SK-N-SH treated with all-trans-retinoic acid at 6 μM for 48 hours (cell line): ENCODE results near the gene SARNP.

Experiments used
- ATAC-seq: fragments of 200-7000 bp; cut with Tn5 transposase; 3 replicates; pipeline ENCODE4 v1.9.1; 2020; ENCODE audit warnings: mild to moderate bottlenecking, moderate library complexity
- ARNTL ChIP-seq: fragments of 450-650 bp; formaldehyde crosslinking; IDR thresholded peaks from 2 replicates; pipeline ENCODE4 v1.5.0; 2020; ENCODE audit warnings: low read depth, mild to moderate bottlenecking, moderate library complexity, borderline replicate concordance
- BACH2 ChIP-seq: fragments of 250-450 bp; sonication (Bioruptor Pico); IDR thresholded peaks from 2 replicates; pipeline ENCODE4 v1.9.0; 2021; ENCODE audit warnings: mild to moderate bottlenecking, borderline replicate concordance
- CSDC2 ChIP-seq: fragments of 250-450 bp; sonication (Bioruptor Pico); IDR thresholded peaks from 2 replicates; pipeline ENCODE4 v1.5.0; 2020; ENCODE audit warnings: mild to moderate bottlenecking, moderate library complexity
- CSRNP3 ChIP-seq: fragments of 250-450 bp; sonication (Bioruptor Pico); IDR thresholded peaks from 2 replicates; pipeline ENCODE4 v1.5.1; 2021; ENCODE audit warnings: mild to moderate bottlenecking, moderate library complexity
- ESRRG ChIP-seq: fragments of 250-450 bp; sonication (Bioruptor Pico); IDR thresholded peaks from 2 replicates; pipeline ENCODE4 v1.6.1; 2021; ENCODE audit warnings: mild to moderate bottlenecking
- GLIS3 ChIP-seq: fragments of 250-450 bp; sonication (Bioruptor Pico); IDR thresholded peaks from 2 replicates; pipeline ENCODE4 v1.5.0; 2020; ENCODE audit warnings: mild to moderate bottlenecking, moderate library complexity
- ISL1 ChIP-seq: fragments of 250-450 bp; sonication (Bioruptor Pico); IDR thresholded peaks from 2 replicates; pipeline ENCODE4 v2.1.2; 2022; ENCODE audit warnings: mild to moderate bottlenecking, moderate library complexity
- OSR1 ChIP-seq: fragments of 250-450 bp; sonication (Bioruptor Pico); IDR thresholded peaks from 2 replicates; pipeline ENCODE4 v1.8.0; 2022; ENCODE audit warnings: moderate library complexity, mild to moderate bottlenecking, inconsistent platforms
- PATZ1 ChIP-seq: fragments of 250-450 bp; sonication (Bioruptor Pico); IDR thresholded peaks from 2 replicates; pipeline ENCODE4 v1.8.0; 2020; ENCODE audit warnings: mild to moderate bottlenecking, moderate library complexity, borderline replicate concordance
- RARB ChIP-seq: fragments of 250-450 bp; sonication (Bioruptor Pico); IDR thresholded peaks from 2 replicates; pipeline ENCODE4 v1.8.0; 2021; ENCODE audit warnings: mild to moderate bottlenecking, moderate library complexity
- SNAI2 ChIP-seq: fragments of 250-450 bp; sonication (Bioruptor Pico); IDR thresholded peaks from 2 replicates; pipeline ENCODE4 v1.5.0; 2020; ENCODE audit warnings: mild to moderate bottlenecking, moderate library complexity
- TCF4 ChIP-seq: fragments of 250-450 bp; sonication (Bioruptor Pico); IDR thresholded peaks from 2 replicates; pipeline ENCODE4 v1.8.0; 2021; ENCODE audit warnings: mild to moderate bottlenecking, moderate library complexity, borderline replicate concordance
- ZFP30 ChIP-seq: fragments of 450-650 bp; formaldehyde crosslinking; IDR thresholded peaks from 2 replicates; pipeline ENCODE4 v1.5.0; 2022; ENCODE audit warnings: mild to moderate bottlenecking, moderate library complexity
- ZNF8 ChIP-seq: fragments of 450-650 bp; formaldehyde crosslinking; IDR thresholded peaks from 2 replicates; pipeline ENCODE4 v1.5.0; 2020; ENCODE audit warnings: mild to moderate bottlenecking, moderate library complexity
- TF ChIP-seq, protein P1 (sequence below): fragments of 250-450 bp; sonication (Bioruptor Pico); IDR thresholded peaks from 2 replicates; pipeline ENCODE4 v1.5.1; 2020; ENCODE audit warnings: low read depth, mild to moderate bottlenecking, moderate library complexity
- TF ChIP-seq, protein P2 (sequence below): fragments of 250-450 bp; sonication (Bioruptor Pico); IDR thresholded peaks from 2 replicates; pipeline ENCODE4 v1.8.0; 2021; ENCODE audit warnings: low read depth, mild to moderate bottlenecking, moderate library complexity, borderline replicate concordance

Gene SARNP

GRCh38 chr12:55849616-55850343 is 32.3 kb upstream of the SARNP start (continued):
- TF ChIP-seq SNAI2 (CRISPR knock-in tag): no peak
- TF ChIP-seq ISL1: no peak
- no peak for TF ChIP-seq CSRNP3 (CRISPR knock-in tag)
- TF ChIP-seq OSR1 (CRISPR knock-in tag): no peak
- TF ChIP-seq ZNF8: no peak
- no peak for TF ChIP-seq ARNTL (CRISPR knock-in tag)
- TF ChIP-seq GLIS3 (CRISPR knock-in tag): no peak
- no peak for TF ChIP-seq RARB (CRISPR knock-in tag)
- TF ChIP-seq CSDC2 (CRISPR knock-in tag): no peak
- no peak for TF ChIP-seq BACH2 (CRISPR knock-in tag)

GRCh38 chr12:55847603-55848291 is 30.2 kb upstream of the SARNP start:
- ATAC-seq: peak; percentile 97
- no peak for TF ChIP-seq RARB (CRISPR knock-in tag)
- TF ChIP-seq TCF4: peak; percentile 89
- TF ChIP-seq, all 23 proteins: peak for 1

- ATAC-seq: peak; percentile 30
- TF ChIP-seq ISL1 (no peak), ESRRG (no peak), OSR1 (CRISPR knock-in tag) (no peak), CSRNP3 (CRISPR knock-in tag) (no peak), ARNTL (CRISPR knock-in tag) (no peak), CSDC2 (CRISPR knock-in tag) (no peak), PATZ1 (CRISPR knock-in tag) (no peak), TCF4 (no peak), RARB (CRISPR knock-in tag) (no peak), GLIS3 (CRISPR knock-in tag) (no peak), BACH2 (CRISPR knock-in tag) (no peak), ZFP30 (CRISPR knock-in tag) (no peak)
- TF ChIP-seq, protein P1, sequence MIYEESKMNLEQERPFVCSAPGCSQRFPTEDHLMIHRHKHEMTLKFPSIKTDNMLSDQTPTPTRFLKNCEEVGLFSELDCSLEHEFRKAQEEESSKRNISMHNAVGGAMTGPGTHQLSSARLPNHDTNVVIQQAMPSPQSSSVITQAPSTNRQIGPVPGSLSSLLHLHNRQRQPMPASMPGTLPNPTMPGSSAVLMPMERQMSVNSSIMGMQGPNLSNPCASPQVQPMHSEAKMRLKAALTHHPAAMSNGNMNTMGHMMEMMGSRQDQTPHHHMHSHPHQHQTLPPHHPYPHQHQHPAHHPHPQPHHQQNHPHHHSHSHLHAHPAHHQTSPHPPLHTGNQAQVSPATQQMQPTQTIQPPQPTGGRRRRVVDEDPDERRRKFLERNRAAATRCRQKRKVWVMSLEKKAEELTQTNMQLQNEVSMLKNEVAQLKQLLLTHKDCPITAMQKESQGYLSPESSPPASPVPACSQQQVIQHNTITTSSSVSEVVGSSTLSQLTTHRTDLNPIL (CRISPR knock-in tag): no peak
- TF ChIP-seq, protein P2, sequence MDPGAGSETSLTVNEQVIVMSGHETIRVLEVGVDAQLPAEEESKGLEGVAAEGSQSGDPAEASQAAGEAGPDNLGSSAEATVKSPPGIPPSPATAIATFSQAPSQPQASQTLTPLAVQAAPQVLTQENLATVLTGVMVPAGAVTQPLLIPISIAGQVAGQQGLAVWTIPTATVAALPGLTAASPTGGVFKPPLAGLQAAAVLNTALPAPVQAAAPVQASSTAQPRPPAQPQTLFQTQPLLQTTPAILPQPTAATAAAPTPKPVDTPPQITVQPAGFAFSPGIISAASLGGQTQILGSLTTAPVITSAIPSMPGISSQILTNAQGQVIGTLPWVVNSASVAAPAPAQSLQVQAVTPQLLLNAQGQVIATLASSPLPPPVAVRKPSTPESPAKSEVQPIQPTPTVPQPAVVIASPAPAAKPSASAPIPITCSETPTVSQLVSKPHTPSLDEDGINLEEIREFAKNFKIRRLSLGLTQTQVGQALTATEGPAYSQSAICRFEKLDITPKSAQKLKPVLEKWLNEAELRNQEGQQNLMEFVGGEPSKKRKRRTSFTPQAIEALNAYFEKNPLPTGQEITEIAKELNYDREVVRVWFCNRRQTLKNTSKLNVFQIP (CRISPR knock-in tag): no peak
- TF ChIP-seq, all 23 proteins: peak for 0
These were observed 29.5 kb upstream of the SARNP start for GRCh38 chr12:55847033-55847432.

- no peak for ATAC-seq
- TF ChIP-seq ARNTL (CRISPR knock-in tag): no peak
- TF ChIP-seq, protein P1 (CRISPR knock-in tag): no peak
These were observed 28.4 kb upstream of the SARNP start for GRCh38 chr12:55845785-55846496.
